Hematopoietic multipotent progenitor cell treated with erythropoietin and hydrocortisone succinate and interleukin-3 and kit ligand, for 15 days (in vitro differentiated cells): Measurements from ENCODE around the gene SZT2.

ENCODE experiments used
- DNase-seq: peaks from one replicate; pipeline ENCODE4 v3.0.0-alpha.2; 2015; ENCODE audit warnings: low spot score

Gene SZT2

DNA sequence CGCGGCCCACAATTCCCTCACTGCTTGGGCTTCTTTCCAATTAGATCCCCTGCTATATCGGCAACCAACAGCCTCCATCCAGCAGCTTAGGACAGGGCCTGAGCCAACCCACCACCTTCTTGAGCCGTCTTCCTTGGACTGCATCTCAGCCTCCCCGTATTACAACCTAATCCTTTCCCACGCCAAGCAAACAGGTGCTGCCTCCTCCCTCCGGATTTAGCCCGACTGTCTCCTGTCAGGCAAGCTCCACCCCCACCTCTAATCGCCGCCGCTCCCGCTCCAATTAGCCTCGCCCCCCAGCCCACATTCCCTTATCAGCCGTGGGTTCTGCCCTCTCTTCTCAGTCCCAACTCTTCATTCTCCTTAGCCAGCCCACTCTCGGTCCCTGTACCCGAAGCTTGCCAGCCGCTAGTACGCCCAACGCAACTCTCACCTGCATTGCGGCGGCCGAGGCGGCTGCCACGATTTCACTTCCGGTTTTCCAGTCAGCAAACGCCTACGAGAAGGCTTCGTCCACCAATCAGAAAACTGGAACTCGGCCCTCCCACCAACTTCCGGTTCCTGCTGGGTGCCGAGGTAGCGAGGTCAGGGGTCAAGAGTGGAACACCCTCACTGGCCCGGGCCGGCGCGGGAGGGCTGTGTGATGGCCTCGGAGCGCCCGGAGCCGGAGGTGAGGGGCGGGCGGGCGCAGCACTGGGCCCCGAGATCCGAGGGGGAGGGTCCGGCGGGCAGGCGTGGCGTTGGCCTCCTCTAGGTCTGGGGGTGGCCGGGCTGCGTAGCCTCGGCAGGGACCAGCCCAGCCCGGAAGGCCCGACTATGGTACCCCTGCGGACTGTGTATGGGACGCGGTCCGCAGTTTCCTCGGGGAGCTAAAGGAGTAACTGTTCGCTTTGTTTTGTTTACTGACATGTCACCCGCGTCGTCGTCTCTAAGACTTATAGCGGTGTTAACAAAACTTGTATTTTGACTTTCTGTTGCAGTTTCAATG lies at the start of gene SZT2, which contains the start of gene MED8:
TSS of gene SZT2 (plus strand) at position 574 of the 988 bp plus-strand sequence. CDS start at position 644, 70 bp downstream.
TSS of gene MED8 (minus strand) at position 475 of the 988 bp plus-strand sequence. CDS start at position 439, 36 bp downstream.
- DNase-seq = peak; percentile 95

DNA sequence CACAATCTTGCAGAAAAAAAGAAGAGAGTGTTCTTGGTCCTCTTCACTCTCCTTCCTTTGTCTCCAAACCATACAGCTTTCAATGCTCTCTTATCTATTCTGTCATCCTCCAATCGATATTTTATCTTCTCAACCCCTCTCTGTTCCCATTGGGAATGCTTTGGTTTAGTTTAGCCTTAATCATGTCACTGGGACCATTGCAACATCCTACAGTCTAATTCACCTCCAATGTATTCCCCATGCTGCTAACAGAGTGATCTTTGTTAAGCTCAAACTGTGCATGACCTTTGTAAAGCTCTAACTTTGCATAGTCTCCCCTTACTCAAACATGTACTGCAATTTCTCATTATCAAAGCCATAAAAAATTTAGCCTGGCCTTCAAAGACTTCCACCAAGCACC lies 49.1 kb upstream of the SZT2 start:
- no peak for DNase-seq

DNA sequence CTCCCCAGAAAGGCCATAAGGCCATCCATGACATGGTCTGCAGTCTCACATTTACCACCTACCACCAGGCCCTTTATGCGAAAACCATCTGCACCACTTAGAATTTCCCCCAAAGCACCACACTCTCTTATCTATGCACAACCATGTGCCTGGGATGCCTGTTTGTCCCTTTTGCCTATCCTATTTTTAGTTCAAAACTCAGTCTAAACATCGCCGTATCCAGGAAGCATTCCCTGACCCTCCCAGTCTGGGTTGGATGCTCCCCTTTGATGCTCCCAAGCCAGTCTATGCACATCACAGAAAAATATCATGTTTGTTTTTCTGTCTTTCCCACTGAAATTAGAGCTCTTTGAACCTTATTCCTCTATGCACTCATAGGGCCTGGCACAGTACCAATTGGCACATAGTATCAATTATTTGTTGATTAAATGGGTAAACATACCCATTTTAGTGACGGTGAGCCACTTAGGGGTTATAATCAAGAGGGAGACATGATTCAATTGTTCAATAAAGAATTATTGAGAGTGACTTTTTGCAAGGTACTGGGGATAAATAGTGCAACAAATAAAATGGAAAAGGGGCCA lies 45.3 kb upstream of the SZT2 start:
- peak; percentile 60 for DNase-seq

DNA sequence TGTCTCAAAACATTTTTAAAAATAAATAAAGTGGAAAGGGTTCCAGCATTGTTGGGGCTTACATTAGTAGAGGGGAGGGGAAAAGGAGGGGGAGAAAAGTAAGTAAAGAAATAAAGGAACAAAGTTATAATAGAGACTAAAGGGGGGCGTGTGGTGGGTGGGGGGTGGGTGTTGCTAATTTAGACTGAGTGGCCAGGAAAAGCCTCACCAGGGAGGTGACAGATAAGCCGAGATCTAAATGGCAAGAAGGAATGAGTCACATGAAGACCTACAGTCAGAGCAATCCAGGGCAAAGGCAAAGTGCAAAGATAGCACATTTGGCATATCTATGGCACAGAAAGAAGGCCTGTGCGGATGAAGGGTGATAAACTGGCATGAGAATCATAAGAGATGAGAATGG lies 44.6 kb upstream of the SZT2 start:
- DNase-seq = peak; percentile 74

DNA sequence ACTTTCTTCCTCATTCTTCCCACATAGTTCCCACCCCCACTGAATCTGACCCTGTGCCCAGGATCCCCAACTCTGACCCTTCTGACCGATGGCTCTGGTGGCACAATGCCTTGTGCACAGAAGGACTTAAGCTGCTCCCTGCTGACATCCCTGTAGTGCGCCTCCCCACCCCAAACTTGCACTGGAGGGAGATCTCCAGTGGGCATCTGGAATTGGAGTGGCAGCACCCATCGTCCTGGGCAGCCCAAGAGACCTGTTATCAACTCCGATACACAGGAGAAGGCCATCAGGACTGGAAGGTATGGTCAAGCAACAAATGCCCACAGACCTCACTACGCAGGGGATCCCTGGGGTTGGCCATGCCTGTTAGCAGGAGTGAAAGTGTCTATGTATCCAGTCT lies 43.1 kb upstream of the SZT2 start:
- no peak for DNase-seq

DNA sequence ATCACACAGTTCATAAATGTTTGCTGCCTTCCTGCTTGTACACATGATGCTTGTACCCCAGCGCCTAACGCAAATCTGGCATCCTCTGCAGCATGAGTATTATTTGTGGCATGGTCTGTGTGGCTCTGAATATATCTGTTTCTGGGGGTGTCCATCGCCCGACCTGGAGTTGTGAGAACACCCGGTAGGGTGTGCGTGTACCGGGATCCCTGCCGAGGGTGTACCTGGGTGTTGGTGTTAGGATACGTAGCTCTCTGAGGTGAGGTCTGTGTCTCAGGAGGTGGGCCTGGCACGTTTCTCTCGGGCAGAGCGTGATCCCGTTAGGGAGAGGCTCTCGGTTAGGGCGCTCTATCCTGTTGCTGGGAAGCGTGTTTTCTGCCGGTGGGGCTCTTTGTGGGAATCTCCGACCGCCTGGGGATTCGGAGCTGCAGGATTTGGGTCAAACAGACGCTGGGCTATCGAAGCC lies 41.3 kb upstream of the SZT2 start:
- DNase-seq = no peak

DNA sequence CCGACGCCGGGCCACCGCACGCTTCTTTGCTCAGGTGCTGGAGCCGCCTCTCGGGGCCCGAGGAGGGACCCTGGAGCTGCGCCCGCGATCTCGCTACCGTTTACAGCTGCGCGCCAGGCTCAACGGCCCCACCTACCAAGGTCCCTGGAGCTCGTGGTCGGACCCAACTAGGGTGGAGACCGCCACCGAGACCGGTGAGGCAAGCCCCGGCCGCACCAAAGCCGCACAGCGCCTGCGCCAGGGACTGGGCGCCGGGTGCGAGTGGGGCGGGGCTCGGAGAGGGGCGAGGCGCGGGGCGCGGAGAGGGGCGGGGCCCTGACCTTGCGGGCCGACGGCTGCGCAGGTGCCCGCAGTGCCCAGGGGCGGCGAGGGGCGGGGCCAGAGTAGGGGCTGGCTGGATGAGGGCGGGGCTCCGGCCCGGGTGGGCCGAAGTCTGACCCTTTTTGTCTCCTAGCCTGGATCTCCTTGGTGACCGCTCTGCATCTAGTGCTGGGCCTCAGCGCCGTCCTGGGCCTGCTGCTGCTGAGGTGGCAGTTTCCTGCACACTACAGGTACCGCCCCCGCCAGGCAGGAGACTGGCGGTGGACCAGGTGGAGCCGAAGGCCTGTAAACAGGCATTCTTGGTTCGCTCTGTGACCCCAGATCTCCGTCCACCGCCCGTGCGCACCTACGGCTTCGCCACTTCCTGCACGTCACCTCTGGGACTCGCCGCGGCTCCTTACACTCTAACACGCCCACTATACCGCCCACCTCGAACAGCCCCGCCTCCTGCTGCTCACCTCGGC lies 40.7 kb upstream of the SZT2 start:
- no peak for DNase-seq

DNA sequence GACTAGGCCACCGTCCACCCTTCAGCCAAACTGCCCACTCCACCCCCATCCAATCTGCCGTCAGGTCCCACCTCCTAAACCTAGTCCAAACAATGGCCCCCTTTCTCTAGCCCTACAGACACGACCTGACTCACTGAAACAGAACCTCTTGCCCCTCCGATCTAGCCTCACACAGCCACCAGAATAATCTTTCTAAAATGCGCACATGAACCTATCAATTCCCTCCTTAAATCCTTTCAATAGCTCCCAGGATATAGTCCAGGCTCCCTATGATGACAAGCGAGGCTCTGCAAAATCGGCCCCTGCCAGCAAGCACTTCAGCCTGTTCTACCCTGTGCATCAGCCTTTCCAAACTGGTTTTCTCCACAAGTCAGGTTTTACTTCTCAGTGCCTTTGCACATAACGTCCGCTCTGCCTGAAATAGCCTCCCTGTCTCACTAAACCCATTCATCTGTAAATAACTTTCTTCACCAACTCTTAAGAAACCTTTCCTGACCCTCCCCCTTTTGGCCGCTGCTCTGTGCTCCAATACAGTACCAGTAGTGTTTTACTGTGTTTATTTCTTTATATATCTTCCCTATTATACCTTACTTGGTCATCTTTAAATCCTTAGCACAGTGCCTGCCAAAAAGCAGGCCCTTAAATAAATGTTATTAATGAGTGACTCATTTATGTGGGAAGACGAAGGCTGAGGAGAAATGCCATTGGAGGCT lies 39.9 kb upstream of the SZT2 start:
- DNase-seq = no peak

DNA sequence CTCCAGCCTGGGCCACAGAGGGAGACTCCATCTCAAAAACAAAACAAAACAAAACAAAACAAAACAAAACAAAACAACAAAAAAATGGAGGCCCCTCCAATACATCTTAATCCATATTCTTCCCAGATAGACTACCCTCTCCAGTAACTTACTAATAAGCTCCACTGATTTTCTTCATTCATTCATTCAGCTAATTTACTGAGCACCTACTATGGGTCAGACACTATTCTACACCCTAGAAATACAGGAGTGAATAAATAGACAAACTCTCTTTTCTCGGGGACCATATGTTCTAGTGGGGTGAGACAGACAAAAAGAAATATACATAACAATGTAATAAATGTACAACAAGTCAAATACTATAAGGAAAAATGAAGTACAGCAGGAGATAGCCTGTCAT lies 38.7 kb upstream of the SZT2 start:
- no peak for DNase-seq

DNA sequence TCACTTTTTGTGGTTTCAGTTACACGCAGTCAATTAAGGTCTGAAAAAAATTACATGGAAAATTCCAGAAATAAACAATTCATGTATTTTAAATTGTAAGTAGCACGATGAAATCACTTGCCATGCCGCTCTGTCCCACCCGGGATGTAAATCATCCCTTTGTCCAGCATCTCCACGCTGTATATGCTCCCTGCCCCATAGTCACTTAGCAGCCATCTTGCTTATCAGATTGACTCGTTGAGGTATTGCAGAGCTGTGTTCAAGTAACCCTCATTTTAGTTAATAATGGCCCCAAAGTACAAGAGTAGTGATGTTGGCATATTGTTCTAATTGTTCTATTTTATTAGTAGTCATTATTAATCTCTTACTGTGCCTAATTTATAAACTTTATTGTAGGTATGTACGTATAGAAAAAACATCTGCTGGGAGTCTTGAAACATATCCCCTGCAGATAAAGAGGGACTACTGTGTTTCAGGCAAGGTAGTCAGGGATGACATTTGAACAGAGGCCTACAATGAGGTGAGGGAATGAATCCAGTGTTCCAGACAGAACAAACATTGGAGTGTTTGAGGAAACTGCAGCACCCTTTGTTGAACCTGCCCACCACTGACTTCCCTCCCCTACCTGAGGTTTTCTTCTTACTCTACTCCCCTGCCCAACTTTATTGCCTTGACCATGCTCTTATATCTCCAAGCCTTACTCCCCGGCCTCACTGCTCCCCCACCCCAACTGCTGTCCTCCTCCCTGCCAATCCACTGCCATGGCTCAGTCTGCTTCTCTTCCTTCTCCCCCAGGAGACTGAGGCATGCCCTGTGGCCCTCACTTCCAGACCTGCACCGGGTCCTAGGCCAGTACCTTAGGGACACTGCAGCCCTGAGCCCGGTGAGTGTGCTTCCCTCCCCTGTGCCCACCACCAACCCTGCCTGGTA lies 38.0 kb upstream of the SZT2 start:
- DNase-seq = no peak

DNA sequence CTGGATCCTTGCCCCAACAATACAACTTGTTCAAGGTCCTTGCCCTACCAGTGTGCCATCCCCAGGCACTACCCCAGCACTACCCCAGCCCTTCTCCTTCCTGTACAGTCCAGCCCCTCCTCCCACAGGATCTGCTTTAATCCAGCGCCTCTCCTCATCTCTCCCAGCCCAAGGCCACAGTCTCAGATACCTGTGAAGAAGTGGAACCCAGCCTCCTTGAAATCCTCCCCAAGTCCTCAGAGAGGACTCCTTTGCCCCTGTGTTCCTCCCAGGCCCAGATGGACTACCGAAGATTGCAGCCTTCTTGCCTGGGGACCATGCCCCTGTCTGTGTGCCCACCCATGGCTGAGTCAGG lies 37.4 kb upstream of the SZT2 start:
- no peak for DNase-seq

DNA sequence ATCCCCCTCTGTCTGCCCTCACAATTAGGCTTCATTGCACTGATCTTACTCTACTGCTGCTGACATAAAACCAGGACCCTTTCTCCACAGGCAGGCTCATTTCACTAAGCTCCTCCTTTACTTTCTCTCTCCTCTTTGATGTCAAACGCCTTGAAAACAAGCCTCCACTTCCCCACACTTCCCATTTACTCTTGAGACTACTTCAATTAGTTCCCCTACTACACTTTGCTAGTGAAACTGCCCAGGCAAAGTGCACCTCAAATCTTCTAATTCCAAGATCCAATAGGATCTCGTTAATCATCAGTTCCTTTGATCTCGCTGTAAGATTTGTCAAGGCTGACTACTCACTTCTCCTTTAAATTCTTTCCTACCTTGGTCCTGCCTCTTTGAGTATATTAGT lies 36.8 kb upstream of the SZT2 start:
- DNase-seq = no peak

DNA sequence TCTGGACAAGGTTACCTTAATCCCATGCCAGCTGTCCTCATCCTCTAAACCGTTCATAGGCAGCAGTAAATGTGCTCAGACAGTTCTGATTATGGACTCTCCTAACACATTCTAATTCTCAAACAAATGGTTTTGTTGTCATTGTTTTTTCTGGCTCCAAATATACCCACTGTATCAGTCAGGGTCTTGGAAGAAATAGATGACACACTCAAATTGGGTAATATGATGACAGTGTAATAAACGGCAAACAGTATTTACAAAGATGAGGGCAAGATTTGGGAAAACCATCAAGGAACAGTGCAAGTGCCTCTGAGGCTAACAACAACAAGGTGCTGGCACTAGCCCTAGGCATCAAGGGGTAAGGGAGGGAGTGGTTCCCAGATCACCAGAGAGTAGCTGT lies 35.2 kb upstream of the SZT2 start:
- no peak for DNase-seq

DNA sequence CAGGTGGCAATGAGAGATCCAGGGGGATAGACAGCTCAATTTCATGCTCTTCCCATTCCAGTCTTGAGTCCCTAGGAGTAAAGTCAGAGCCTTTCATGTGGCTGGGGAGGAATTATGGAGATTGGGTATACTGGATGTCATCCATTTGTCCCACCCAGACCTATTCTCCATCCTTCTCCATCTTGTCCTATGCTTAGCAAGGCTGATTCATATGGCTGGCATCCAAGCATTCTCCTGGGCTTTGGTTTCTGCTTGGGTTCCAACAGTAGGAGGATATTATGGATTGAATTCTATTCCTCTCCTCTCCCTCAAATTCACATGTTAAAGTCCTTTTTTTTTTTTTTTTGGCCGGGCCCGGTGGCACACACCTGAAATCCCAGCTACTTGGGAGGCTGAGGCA lies 34.8 kb upstream of the SZT2 start:
- no peak for DNase-seq

DNA sequence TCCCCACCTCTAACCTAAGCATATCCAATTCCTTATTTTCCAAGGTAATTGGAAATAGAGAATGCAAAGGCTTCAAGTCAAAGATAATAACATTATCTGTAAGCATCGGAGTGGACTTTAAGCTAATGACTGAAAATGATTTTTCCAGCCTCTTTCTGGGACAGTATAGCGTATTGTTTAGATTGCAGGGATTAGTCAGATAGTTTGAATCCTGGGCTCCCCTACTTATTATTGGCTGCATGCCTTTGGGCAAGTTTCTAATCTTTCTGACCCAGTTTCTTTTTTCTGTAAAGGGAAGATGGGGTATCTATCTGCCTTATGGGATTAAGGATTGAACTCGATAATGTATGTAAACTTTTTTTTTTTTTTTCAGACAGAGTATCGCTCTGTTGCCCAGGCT lies 32.4 kb upstream of the SZT2 start:
- DNase-seq = no peak

DNA sequence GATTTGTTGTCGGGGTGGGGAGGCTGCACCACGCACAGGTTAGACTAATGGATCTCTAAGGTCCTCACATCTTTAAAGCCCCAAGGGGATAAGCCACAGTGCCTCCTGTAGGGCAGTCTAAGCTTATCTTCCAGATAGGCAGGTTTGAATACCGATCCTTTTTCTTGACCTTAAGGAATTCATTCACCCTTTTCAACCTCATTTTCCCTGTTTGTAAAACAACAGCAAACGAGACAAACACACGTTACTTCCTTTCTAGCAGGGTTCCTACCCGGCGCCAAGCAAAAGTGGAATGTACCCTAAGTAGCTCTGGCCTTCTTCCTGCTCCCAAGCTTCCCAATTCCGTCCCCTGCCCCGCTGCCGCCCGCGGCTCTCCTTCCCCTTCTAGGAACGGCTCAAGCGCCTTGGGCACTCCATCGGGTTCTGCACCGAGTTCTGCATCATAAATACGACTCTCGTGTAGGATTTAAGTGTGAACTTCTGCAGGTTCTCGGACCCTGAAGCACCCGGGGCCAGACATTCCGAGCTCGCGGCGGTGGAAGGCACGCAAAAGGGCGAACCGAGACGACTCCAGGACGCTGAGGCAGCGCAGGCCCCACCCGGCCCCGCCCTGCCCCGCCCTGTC lies 31.5 kb upstream of the SZT2 start:
- DNase-seq = peak; percentile 46

DNA sequence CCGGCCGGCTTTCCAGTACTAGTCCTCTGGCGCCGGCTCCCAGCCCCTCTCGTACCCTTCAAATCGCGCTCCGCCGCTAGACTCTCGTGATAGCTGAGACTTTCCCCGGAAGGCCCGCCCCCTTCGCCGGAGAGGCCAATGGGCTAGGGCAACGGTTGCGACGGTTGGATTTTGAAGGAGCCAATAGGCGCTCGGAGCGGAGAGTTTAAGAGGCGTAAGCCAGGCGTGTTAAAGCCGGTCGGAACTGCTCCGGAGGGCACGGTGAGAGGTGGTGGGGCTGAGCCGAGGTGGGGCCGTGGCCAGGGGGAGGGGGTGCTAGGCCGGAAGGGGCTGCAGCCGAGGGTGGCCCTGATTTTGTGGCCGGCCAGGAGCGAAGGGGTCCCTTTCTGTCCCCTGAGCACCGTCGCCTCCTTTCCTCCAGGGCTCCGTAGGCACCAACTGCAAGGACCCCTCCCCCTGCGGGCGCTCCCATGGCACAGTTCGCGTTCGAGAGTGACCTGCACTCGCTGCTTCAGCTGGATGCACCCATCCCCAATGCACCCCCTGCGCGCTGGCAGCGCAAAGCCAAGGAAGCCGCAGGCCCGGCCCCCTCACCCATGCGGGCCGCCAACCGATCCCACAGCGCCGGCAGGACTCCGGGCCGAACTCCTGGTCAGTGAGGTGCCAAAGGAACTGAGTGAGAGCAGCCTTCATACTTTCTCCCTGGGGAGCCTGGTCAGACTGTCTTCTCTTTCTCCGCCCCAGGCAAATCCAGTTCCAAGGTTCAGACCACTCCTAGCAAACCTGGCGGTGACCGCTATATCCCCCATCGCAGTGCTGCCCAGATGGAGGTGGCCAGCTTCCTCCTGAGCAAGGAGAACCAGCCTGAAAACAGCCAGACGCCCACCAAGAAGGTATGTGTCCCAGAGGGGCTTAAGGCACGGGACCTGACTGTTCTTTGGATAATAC lies 30.7 kb upstream of the SZT2 start, which contains the start of gene CDC20:
TSS of gene CDC20 (plus strand) at position 236 of the 948 bp plus-strand sequence. CDS start at position 471, 235 bp downstream.
- DNase-seq = peak; percentile 97

DNA sequence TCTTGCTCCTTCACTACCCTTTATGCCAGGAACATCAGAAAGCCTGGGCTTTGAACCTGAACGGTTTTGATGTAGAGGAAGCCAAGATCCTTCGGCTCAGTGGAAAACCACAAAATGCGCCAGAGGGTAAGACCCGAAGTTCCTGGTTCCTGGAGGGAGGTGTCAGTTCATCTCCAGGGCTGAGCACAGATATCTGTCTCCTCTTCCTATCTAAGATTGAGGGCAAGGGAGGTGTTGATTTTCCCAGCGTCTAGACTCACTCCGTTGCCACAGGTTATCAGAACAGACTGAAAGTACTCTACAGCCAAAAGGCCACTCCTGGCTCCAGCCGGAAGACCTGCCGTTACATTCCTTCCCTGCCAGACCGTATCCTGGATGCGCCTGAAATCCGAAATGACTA lies 30.0 kb upstream of the SZT2 start:
- DNase-seq = no peak

DNA sequence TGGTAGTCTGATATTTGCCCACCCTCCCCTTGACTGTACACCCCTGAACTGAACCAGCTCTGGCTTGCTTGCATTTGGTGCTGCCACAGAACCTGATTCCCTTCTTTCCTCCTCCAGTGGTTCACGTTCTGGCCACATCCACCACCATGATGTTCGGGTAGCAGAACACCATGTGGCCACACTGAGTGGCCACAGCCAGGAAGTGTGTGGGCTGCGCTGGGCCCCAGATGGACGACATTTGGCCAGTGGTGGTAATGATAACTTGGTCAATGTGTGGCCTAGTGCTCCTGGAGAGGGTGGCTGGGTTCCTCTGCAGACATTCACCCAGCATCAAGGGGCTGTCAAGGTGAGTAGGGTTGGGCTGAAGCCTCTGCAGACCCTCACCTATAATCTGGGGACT lies 29.1 kb upstream of the SZT2 start:
- no peak for DNase-seq
